ENCODE results near the gene ACVR1B. TPM values are rescaled to one million over a fixed set of nuclear protein-coding genes. Genes with fewer than 3 reads are reported as not detected.
A peak's percentile ranks its signal among the peaks of the same experiment; 100 is the strongest.

The ACVR1B gene
- total RNA-seq, 2 donors from 2014 or later: 39.6 to 43.3 TPM

DNA sequence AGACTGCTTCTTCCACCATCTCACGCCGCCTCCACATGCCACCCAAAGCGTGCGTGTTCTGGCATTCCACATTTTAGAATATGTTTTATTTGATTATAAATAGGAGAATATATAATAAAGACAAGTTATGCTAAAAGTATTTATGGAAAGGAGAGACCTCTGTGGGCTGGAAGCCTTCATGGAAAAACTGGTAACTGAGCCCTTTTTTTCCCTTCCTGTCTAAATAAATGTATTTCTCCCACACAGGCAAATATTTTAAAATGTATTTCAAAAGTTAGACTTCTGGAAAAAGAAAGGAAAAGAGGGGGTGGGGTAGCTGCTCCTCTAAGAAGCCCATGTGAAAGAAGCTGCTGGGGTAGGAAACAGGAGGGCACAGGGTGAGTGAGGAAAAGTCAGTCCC, 83.7 kb downstream of the ACVR1B start:
- intact Hi-C loops (cut with DNase I): no loop called here
- Histone ChIP-seq H3K36me3 (no peaks in the 10 kb centered on the region), H3K9me3 (no peaks in the 10 kb centered on the region), H3K27ac (peak overlapping the region; percentile 92 to 97), H3K4me1 (replicated peaks) (peaks cover 5% of the 10 kb centered on the region), H3K27me3 (replicated peaks; ENCODE audit: insufficient read depth) (no peaks in the 10 kb centered on the region), H3K4me3 (no peak overlapping the region)
- WGBS: 88% methylated on average over 4 of the region's 4 CpGs
- TF ChIP-seq, protein P1, sequence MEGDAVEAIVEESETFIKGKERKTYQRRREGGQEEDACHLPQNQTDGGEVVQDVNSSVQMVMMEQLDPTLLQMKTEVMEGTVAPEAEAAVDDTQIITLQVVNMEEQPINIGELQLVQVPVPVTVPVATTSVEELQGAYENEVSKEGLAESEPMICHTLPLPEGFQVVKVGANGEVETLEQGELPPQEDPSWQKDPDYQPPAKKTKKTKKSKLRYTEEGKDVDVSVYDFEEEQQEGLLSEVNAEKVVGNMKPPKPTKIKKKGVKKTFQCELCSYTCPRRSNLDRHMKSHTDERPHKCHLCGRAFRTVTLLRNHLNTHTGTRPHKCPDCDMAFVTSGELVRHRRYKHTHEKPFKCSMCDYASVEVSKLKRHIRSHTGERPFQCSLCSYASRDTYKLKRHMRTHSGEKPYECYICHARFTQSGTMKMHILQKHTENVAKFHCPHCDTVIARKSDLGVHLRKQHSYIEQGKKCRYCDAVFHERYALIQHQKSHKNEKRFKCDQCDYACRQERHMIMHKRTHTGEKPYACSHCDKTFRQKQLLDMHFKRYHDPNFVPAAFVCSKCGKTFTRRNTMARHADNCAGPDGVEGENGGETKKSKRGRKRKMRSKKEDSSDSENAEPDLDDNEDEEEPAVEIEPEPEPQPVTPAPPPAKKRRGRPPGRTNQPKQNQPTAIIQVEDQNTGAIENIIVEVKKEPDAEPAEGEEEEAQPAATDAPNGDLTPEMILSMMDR (IDR thresholded peaks at IDR 0.05): no peak
- no peak for TF ChIP-seq POLR2A (IDR thresholded peaks at IDR 0.05)
- no peak for TF ChIP-seq POLR2AphosphoS5 (IDR thresholded peaks at IDR 0.05)
- no peak for DNase-seq (ENCODE audit: low spot score)

DNA sequence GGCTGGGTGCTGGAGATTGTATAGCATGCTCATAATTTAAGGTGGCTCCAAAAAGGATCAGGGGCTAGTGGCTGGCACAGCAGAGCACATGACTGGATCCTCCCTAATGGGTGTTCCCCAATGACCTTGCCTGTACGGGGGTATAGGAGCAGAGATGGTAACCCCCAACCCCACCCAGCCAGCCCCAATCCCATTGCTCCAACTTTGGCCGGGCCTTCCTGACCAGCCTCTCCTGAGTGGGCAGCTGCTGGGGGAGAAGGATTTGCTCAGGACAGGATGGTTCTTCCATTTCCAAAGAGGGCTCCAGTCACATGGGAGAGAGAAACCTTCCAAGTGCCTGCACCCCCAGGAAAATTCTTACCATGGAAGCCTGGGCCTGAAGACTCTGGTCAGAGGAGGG, 84.4 kb downstream of the ACVR1B start:
- Histone ChIP-seq H3K36me3 (no peaks in the 10 kb centered on the region), H3K27me3 (replicated peaks; ENCODE audit: insufficient read depth) (no peaks in the 10 kb centered on the region), H3K27ac (peak overlapping the region; percentile 92 to 97), H3K4me1 (replicated peaks) (peaks cover 5% of the 10 kb centered on the region), H3K9me3 (no peaks in the 10 kb centered on the region), H3K4me3 (no peak overlapping the region)
- DNase-seq (ENCODE audit: low spot score): no peak
- WGBS: 86% methylated on average over 2 of the region's 2 CpGs
- TF ChIP-seq, protein P1 (IDR thresholded peaks at IDR 0.05): no peak
- TF ChIP-seq POLR2AphosphoS5 (IDR thresholded peaks at IDR 0.05): no peak
- no peak for TF ChIP-seq POLR2A (IDR thresholded peaks at IDR 0.05)
- intact Hi-C loops (cut with DNase I): no loop called here

DNA sequence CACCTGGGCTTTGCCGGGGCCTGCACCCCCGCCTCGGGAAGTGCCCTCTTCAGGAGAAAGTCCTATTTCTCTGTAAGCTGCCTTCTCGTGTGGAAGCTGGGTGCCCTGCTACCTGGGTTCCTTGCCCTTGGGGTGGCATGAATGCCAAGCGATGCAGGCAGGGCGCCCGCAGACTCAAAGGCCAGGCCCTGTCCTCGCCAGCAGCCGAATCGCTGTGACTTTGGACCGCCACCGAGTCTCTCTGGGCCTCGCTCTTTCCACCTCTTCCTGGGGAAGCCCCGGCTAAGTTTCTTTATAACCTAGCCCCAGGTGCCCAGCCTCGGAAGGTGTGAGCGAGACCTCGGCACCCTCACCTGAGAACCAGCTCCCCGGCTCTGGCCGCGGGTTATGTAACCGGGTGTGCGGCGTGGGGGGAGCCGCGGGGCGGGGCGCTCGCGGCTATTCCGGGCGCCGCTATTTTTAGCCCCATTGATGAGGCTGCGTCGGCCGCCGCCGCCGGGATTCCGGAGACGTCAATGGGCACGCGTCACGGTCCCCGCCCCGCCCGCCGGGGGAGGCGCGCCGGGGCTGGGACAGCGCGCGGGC, 85.2 kb downstream of the ACVR1B start:
- 6% methylated on average over 46 of the region's 53 CpGs for WGBS

DNA sequence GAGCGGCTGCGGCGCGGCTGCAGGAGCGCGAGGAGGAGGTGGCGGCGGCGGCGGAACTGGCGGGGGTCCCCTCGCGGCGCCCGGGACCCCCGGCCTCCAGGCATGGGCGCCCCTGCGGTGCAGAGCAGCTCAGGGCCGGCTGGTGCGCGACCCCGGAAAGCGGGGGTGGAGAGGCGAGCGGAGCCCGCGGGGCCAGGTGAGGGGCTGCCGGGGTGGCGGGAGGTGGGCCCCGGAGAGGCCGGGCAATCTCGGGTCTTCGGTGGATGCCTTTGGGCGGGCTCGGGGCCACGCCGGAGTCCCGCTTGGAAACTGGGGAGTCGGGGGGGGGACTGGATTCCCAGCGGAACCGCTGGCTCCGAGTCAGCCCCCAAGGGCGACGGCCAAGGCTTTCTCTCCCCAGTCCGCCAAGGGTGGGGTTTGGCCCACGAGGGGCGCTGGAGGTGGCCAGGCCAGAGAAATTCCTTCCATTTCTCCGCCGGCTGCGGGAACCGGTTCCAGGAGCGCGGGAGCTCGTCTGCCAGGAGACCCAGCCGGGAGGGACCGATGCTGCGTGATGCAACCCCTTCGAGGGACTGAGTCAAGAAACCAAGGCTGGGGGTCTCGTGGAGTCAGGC, 85.9 kb downstream of the ACVR1B start:
- whole genome bisulfite sequencing: 4% methylated on average over 24 of the region's 59 CpGs
- DNase-seq (ENCODE audit: low spot score): no peak

More for the DNA sequence above, 85.2 kb downstream of the ACVR1B start:
- DNase-seq (ENCODE audit: low spot score): peak; percentile 90
- Histone ChIP-seq H3K4me1 (replicated peaks) (peaks cover 5% of the 10 kb centered on the region), H3K4me3 (peak overlapping the region; percentile 65 to 66), H3K9me3 (no peaks in the 10 kb centered on the region), H3K36me3 (no peaks in the 10 kb centered on the region), H3K27me3 (replicated peaks; ENCODE audit: insufficient read depth) (no peaks in the 10 kb centered on the region), H3K27ac (peak overlapping the region; percentile 92 to 97)
- intact Hi-C loops (cut with DNase I): no loop called here
- peak; percentile 97 for TF ChIP-seq POLR2AphosphoS5 (IDR thresholded peaks at IDR 0.05)
- TF ChIP-seq, protein P1 (IDR thresholded peaks at IDR 0.05): peak in 2 of 4 experiments; percentile 8 to 21
- TF ChIP-seq POLR2A (IDR thresholded peaks at IDR 0.05): peak; percentile 83

More for the DNA sequence above, 85.9 kb downstream of the ACVR1B start:
- Histone ChIP-seq H3K4me3 (peak overlapping the region; percentile 65 to 66), H3K27me3 (replicated peaks; ENCODE audit: insufficient read depth) (no peaks in the 10 kb centered on the region), H3K4me1 (replicated peaks) (peaks cover 2% of the 10 kb centered on the region), H3K9me3 (no peaks in the 10 kb centered on the region), H3K36me3 (no peaks in the 10 kb centered on the region), H3K27ac (peak overlapping the region; percentile 94 to 97)
- TF ChIP-seq, protein P1 (IDR thresholded peaks at IDR 0.05): peak in 2 of 4 experiments; percentile 12 to 17
- no peak for TF ChIP-seq POLR2A (IDR thresholded peaks at IDR 0.05)
- peak; percentile 6 for TF ChIP-seq POLR2AphosphoS5 (IDR thresholded peaks at IDR 0.05)
- intact Hi-C loops (cut with DNase I): no loop called here

Data from prostate gland (tissue), 2 donors.